RPMI8226 (cell line): ENCODE data around the gene PLEKHM3.

Experiments used
- DNase-seq: peaks from one replicate; pipeline ENCODE4 v3.0.0-alpha.2; 2015

PLEKHM3 gene

GRCh38 chr2:207778298-207778882, 246.9 kb downstream of the PLEKHM3 start:
- no peak for DNase-seq

- no peak for DNase-seq
Measured at GRCh38 chr2:207777124-207777523, 248.2 kb downstream of the PLEKHM3 start.

DNA sequence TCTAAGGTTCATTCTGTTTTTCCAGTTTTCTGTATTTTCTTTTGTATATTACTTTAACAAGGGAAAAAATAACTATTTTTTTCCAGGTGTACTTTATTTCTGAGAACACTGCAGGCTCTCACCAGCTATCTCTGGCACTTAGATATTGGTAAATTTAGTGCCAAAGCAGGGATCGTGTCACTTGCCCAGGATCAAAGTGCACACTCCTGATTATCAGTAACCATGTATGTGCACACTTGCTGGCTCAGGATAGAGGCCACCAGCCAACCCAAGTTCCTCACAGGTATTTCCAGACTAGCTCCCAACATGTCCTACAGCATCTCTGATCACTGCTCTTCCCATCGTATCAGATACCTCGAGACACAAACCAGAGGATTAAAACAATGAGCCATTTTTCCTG, 249.9 kb downstream of the PLEKHM3 start:
- no peak for DNase-seq

GRCh38 chr2:207772844-207773205, 252.5 kb downstream of the PLEKHM3 start:
- no peak for DNase-seq

GRCh38 chr2:207772081-207772843, 253.1 kb downstream of the PLEKHM3 start:
- no peak for DNase-seq

DNA sequence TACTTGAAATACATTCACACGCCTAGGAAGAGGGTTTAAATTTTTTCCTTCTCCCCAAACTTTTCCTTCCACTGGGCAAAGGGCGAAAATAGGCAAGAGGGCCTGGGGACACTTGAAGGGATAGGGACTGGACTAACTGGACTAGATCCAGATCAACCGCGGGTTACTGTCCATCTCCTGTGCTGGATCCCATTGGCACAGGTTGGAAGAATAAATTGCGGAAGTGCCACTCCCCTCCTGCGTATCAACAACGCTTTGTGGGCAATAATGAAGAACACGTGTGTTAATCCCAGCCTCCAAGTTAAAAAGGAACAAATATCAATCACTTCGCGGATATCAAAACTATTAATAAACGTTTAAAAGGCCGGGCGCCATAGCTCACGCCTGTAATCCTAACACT, 253.9 kb downstream of the PLEKHM3 start:
- DNase-seq: no peak
